Ureter (tissue), 1 donor: ENCODE results near the gene SLC1A2. TPM values are rescaled to one million over a fixed set of nuclear protein-coding genes. Genes with fewer than 3 reads are reported as not detected.

Experiments used
- DNase-seq: peaks from one replicate; pipeline ENCODE4 v3.0.0-alpha.2; 2020; ENCODE audit warnings: low spot score
- total RNA-seq: library from RNA; stranded (reverse); gene quantifications from one replicate; pipeline ENCODE4 v1.2.4, GENCODE V29; 2023
- donor health status: DM: yes; HTN: yes; CAD: no.

The SLC1A2 gene
- total RNA-seq, 1 donor from 2014 or later = 2.4 TPM

GRCh38 chr11:35326266-35326879 is 93.0 kb downstream of the SLC1A2 start:
- DNase-seq = no peak

GRCh38 chr11:35324981-35325380 is 94.4 kb downstream of the SLC1A2 start:
- no peak for DNase-seq

- DNase-seq = no peak
These were observed 95.0 kb downstream of the SLC1A2 start for GRCh38 chr11:35324183-35324886.

GRCh38 chr11:35323076-35323868 is 96.1 kb downstream of the SLC1A2 start:
- no peak for DNase-seq

GRCh38 chr11:35322318-35322979 is 96.9 kb downstream of the SLC1A2 start:
- no peak for DNase-seq

GRCh38 chr11:35321532-35322317 is 97.6 kb downstream of the SLC1A2 start:
- DNase-seq = no peak

- no peak for DNase-seq
These were observed 98.2 kb downstream of the SLC1A2 start for GRCh38 chr11:35321111-35321510.

GRCh38 chr11:35318977-35319925 is 100.1 kb downstream of the SLC1A2 start:
- no peak for DNase-seq

GRCh38 chr11:35318309-35318708 is 101.0 kb downstream of the SLC1A2 start:
- DNase-seq = no peak

GRCh38 chr11:35317253-35317652 is 102.1 kb downstream of the SLC1A2 start:
- no peak for DNase-seq

- DNase-seq = no peak
These were observed 103.2 kb downstream of the SLC1A2 start for GRCh38 chr11:35316161-35316560.

GRCh38 chr11:35313760-35314153 is 105.6 kb downstream of the SLC1A2 start:
- no peak for DNase-seq

GRCh38 chr11:35313066-35313759 is 106.1 kb downstream of the SLC1A2 start:
- no peak for DNase-seq

GRCh38 chr11:35311331-35311730 is 108.0 kb downstream of the SLC1A2 start:
- no peak for DNase-seq

- no peak for DNase-seq
These were observed 111.2 kb downstream of the SLC1A2 start for GRCh38 chr11:35308157-35308556.

GRCh38 chr11:35307221-35307621 is 112.1 kb downstream of the SLC1A2 start:
- DNase-seq = no peak

- no peak for DNase-seq
These were observed 113.5 kb downstream of the SLC1A2 start for GRCh38 chr11:35305670-35306382.

GRCh38 chr11:35304900-35305460 is 114.4 kb downstream of the SLC1A2 start:
- no peak for DNase-seq

- DNase-seq = no peak
These were observed 115.0 kb downstream of the SLC1A2 start for GRCh38 chr11:35304386-35304775.
